Measurements from ENCODE around the gene IMMP2L.

Gene IMMP2L

GRCh38 chr7:111571720-111572119 is 9.4 kb upstream of the IMMP2L start:
- no peak overlapping the region for H3K4me3 ChIP-seq (ENCODE audit: low read depth, low read length)
- TF ChIP-seq CTCF (IDR thresholded peaks at IDR 0.05; ENCODE audit: low read depth, low read length) = no peak
- DNase-seq (ENCODE audit: low read depth, low spot score) = no peak
- in situ Hi-C loops (cut with HindIII; ENCODE audit: low sequenced_read_pairs) = no loop called here

DNA sequence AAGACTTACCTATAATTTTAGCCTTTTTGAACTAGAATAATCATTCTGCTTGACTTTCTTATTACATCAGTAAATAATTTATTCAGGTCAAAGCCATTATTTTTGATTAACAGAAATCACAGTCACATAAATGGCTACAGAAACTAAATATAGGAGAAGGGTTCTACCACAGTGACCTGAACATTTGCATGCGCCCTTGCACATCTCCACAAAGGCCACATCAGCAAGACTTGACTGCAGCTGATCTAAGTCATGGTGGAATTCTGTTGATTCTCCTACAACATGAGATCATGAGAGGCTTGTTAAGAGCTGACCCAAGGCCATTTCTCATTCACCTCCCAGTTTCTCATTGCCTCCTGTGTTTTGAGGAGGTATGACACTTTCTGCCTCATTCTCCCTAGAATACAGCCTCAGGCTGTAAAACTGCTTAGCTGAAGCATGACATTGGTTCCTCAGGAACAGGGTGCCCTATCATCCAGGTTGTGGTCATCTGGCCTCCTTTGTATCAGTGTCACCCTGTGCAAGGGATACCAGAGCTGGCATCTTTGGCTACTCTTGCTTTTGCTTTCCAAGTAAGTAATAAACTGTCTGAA is 6.7 kb upstream of the IMMP2L start:
- DNase-seq (ENCODE audit: low read depth, low spot score) = no peak
- H3K4me3 ChIP-seq (ENCODE audit: low read depth, low read length) = no peak overlapping the region
- TF ChIP-seq CTCF (IDR thresholded peaks at IDR 0.05; ENCODE audit: low read depth, low read length) = no peak
- in situ Hi-C loops (cut with HindIII; ENCODE audit: low sequenced_read_pairs) = no loop called here

DNA sequence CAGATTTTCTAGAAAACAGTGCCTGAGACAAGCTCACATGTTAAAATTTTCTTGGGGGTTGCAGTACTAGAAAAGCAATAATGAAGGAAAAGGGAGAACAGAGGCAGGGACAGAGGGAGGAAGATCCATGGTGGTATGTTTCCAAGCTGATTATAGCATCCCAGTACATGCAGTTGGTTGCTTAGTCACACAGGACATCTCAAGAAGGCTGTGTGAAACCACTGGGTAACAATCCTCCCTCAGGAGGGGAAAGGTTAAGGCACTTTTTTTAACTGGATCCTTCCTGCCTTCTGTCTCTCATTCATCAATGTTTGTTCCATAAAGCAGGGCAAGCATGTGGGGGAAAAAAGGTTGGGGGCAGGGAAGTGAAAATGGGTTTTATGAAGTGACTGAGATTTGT is 6.1 kb upstream of the IMMP2L start:
- in situ Hi-C loops (cut with HindIII; ENCODE audit: low sequenced_read_pairs) = no loop called here
- no peak overlapping the region for H3K4me3 ChIP-seq (ENCODE audit: low read depth, low read length)
- TF ChIP-seq CTCF (IDR thresholded peaks at IDR 0.05; ENCODE audit: low read depth, low read length) = no peak
- DNase-seq (ENCODE audit: low read depth, low spot score) = no peak

- no peak for TF ChIP-seq CTCF (IDR thresholded peaks at IDR 0.05; ENCODE audit: low read depth, low read length)
- no peak overlapping the region for H3K4me3 ChIP-seq (ENCODE audit: low read depth, low read length)
- DNase-seq (ENCODE audit: low read depth, low spot score) = no peak
- in situ Hi-C loops (cut with HindIII; ENCODE audit: low sequenced_read_pairs) = no loop called here
These were observed 1.8 kb upstream of the IMMP2L start for GRCh38 chr7:111564078-111564477.

DNA sequence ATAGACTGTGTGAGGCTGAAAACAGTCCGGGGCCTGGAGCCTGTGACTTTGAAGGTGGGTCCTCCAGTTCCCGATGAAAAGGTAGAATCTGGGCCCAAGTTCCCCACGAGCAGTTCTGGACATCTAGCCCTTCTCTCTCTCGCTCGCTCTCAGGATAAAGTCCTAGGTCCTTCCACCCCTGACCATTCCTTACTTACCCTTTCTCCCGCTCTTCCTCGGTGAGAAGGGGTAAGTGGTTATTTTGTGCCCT is 713 bp downstream of the IMMP2L start:
- DNase-seq (ENCODE audit: low read depth, low spot score) = no peak
- in situ Hi-C loops (cut with HindIII; ENCODE audit: low sequenced_read_pairs) = no loop called here
- no peak for TF ChIP-seq CTCF (IDR thresholded peaks at IDR 0.05; ENCODE audit: low read depth, low read length)
- H3K4me3 ChIP-seq (ENCODE audit: low read depth, low read length) = peak overlapping the region; percentile 63

DNA sequence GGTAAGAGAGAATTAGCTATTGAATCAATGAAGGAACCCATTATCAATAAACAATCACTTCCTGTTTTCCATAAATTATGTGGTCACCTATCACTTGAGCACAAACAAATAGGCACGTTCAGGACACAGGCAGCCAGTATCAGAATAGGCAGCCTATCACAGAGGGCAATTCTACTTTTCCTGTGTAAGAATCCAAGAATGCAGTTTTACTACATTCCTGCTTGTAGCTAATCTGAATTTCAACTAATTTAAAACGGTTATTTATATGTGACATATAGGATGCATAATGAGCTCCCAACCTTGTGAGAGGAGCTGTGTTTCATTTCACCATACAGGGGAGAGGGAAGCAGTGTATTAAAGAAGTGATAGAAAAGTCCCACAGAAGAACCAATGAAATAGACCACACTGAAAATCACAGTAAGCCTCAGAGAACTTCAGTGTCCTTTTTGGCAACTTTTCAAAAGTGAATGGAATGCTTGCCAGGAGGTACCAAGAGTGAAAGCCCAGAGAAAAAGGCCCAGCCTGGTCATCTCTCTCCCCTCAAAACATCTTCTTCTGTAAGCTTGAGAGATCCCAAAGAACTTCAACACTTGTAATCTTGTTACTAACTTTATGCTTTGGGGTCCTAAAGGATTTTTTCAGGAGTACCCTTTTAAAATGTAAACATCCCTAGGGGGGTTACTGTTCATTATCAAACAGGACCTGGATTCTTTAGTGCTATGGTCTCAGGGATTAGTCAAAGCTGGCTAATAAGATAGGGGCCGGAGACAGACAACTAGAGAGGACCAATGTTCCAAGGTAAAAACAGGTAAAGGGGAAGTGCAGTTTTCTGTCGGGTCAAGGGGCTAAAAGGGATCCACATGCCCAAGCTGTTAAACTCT is 1.3 kb downstream of the IMMP2L start:
- DNase-seq (ENCODE audit: low read depth, low spot score) = peak; percentile 68
- H3K4me3 ChIP-seq (ENCODE audit: low read depth, low read length) = peak overlapping the region; percentile 63
- in situ Hi-C loops (cut with HindIII; ENCODE audit: low sequenced_read_pairs) = no loop called here
- no peak for TF ChIP-seq CTCF (IDR thresholded peaks at IDR 0.05; ENCODE audit: low read depth, low read length)
